Stimulated activated CD8-positive, alpha-beta memory T cell treated with anti-CD3 and anti-CD28 coated beads, Interleukin-4, amount 100 ng/mL, for 4 hours (primary cell): ENCODE results near the gene SEL1L.
A peak's percentile ranks its signal among the peaks of the same experiment; 100 is the strongest.
"Not testable (repeated sequence)": the region's sequence is repeated elsewhere in the genome, so short reads cannot be mapped to it uniquely, and the experiment has no call there.

ENCODE experiments used
- DNase-seq, 2 donors: peaks; one replicate each; pipeline ENCODE4 v3.0.0-alpha.2; 2020; ENCODE audit warnings: low read depth in 2 of 2, low spot score in 1 of 2

The SEL1L gene

DNA sequence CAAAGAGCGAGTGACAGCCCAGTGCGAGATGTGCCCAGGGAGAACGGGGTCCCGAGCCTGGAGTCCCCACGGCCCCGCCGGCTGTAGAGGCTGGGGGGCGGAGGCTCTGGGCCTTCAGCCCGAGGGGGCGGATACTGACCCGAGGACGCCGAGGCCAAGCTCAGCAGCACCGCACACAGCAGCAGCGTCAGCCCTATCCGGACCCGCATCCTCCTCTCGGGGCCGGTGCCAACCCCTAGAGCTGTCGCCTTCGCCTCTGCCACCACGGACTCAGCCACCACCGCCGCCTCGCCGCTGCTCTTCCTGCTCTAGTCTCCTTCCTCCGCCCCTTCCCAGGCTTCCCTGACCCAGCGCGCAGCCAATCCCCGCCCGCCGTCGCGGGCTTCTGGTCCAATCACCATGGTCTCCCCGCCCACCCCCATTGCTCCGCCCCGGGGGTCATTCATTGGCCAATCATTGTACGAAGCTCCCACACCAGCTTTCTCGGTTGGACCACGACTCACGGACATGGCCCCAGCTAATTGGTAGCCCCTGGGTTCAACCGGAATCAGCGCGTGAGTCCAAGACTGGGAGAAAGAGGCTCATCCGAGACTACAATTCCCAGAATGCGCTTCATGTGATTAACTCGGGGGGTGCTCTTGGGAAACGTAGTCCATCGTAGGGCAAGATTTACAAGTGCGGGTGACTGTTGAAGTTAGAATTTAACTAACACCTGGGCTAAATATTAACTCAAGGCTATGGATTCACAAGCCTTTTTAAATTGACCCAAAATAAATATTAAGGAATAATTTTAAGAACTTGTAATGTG lies at the start of gene SEL1L:
SEL1L (minus strand) TSS at position 318 of the 808 bp plus-strand sequence; CDS start at position 209, 109 bp downstream.
- DNase-seq = peak; percentile 99

DNA sequence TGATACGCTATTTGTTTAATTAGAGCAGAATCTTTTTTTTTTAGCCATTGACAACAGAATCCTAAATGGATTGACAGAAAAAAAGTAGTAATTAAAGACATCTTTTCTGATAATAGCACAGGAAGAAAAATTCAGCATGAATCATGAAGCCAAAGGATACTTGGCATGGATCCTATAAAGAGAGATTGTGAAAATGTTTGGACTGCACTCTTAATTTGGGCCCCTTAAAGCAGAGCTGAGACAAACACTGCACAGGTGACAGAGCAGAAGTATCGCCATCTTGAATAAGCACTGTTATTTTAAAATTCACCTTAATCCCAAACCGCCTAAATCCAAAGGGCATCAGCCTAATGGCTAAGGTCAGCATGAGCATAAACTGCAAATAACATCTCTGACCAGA lies 48.8 kb upstream of the SEL1L start:
- DNase-seq = no peak

DNA sequence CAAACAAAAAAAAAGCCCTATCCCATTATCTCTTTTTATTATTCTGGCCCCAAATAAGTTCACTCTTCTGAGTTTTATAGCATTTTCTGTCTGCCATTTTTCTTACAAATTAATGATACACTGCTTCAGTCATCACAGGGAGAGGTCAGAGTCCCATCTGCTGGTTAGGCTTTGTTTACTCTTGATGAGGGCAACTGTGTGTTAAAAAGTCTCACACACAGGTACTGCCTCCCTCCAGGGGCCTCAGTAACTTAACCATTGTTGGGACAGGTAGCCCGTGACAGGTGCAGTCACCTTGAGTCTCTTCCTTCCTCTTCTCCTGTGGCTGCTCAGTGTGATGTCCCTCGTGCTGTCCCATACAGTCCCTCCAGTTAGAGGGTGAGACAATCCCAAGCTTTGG lies 45.5 kb upstream of the SEL1L start:
- DNase-seq = no peak

DNA sequence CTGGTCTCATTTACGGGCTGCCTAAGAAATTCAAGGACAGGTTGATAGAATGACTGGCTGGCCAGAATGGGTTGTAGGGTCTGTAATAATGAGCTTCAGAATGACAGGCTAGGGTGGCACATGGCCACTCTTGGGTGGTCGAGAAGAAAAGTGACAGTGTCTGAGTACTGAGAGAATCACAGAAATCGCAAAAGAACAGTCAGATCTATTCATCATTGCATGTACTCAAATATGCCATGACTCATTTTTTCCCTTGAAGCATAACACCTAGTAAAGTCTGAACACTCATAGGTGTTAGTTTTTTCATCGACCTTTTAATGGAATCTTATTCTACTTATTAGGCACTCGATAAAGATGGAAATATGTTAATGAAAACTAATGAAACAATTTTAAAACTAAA lies 37.8 kb upstream of the SEL1L start:
- DNase-seq = no peak

DNA sequence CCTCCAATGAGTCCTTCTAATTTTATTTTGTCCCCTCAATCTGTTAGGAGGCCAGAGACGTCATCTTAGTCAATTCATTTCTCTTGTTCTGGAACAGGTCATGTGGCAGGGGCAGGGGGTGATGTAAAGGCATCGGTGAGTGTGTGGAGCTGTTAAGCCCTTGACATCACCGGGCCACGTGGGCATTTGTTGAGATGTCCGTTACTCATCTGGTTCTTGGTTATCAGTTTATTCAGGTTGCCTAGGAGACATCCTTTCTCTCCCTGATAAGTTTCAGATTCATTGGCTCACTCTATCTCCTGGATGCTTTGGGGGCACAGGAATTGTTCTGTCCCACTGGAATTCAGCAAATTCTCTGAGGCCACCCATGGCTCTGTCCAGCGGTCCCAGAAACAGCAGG lies 33.6 kb upstream of the SEL1L start:
- no peak for DNase-seq

DNA sequence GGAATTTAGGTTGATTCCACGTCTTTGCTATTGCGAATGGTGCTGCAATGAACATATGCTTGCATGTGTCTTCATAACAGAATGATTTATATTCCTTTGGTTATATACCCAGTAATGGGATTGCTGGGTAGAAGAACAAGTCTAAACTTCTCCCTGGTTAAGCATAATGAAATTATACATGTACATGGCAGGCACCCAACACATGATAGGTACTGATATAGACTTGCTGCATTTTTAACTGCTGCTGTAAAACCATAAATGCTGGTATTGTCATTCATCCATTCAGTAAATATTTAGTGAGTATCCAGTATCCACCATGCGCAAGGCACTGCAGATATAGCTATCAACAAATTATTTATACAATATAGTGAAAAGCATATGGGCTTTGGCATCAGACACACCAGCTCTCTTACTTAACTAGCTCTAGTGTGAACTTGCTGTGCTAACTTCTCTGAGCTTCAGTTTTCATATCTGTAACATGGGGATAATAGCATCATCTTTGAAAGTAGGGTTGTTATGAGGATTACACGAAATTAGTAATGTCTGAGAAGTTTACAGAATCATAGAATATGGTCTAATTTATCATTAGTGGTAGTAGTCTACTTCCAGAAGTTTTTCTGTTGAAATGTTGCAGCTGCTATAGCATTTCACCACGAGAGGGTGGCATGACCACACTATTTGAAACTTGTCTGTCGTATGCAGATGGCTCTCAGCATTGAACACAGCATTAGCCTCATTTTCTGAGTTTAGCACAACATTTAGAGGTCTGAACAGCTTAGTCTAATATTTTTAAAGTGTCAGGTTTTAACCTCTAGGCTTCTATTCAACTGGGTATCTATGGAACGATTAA lies 32.0 kb upstream of the SEL1L start:
- DNase-seq = no peak

DNA sequence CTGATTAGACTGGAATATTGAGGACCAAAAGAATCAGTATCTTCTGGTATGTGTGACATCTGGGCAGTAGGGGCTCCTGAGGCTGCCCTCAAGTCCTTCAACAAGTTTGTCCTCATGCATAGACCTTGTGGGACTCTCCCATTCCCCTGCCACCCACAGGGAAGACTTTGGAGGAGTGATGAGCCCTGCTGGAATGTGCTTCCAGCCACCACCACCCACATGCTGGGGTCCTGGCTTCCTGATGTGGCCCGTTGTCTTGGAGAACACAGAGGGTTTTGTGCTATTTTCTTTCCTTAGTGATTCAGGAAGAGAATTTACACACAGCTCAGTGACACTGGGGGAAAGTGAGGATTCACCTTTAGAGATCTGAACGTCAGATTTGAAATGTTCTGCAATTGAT lies 29.2 kb upstream of the SEL1L start:
- DNase-seq = no peak

DNA sequence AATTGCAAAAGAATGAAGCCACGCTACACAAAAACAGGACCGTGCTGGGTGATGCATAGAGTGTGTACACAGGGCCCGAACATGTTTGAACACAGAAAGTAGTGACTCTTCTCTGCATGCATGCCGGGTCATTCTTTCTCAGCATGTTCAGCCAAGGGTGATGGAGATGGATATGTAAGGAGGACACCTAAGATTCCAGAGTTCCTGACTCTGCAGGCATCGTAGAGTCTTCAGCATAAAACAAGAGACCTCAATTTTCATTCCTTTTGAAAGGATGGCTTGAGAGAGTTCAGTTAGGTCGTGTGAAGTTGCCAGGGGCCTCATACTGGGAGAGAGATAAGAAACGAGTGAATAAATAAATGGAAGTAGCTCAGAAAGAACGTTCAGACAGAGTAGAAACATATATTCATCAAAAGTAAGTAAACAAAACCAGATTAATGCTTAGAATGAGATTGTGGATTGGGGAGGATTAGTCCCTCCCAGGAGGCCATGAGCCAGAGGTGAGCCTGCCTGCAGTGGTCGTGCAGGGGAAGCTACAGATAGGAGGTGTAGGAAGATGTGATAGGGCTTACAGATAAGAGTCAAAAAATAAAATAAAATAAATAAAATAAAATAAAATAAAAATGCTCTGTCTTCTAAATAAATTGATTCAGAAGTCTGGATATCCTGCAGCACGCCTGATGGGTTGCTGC lies 27.6 kb upstream of the SEL1L start:
- no peak for DNase-seq

DNA sequence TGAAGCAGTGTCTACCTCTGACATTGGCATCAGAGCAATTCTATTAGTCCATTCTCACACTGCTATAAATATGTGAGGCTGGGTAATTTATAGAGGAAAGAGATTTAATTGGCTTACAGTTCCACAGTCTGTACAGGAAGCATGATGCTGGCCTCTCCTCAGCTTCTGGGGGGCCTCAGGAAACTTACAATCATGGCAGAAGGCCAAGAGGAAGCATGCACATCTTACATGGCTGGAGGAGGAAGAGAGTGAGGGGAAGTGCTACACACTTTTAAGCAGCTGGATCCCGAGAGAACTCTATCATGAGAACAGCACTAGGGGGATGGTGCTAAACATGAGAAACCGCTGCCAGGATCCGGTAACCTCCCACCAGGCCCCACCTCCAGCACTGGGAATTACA lies 25.7 kb upstream of the SEL1L start:
- DNase-seq = no peak

DNA sequence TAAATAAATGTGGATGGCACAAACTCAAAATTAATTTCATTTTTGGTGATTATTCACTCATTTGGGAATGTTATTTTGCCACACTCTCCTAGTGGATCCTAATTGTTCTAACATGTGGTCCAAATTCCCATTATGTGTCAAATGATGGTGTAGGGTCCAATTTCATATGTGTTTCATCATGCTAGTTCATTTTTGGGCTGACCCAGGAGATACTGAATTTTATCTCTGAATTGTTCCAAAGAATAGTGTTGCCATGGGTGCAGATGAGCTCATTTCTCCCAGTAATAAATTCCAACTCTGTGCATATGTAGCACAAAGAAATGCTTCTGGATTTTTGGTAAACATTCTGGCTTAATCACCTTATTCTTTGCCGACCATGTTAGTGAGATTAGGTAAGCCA lies 23.5 kb upstream of the SEL1L start:
- no peak for DNase-seq

DNA sequence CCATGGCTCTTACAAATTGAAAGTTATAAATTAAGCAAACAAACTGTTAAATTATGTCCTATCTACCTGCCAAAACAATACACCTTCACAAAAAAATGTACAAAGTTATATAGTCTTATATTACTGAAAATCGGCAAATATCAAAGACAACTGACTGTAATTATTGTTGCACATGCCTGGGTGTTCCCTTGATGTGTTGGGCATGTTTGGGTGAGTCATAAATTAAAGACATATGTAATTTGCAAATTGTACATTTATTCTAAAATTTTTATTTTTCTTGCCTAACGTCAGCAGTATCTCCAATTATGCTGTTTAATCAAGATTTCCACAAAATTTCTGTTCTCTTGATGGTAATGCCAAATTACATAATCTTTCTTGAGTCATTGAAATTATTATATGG lies 22.0 kb upstream of the SEL1L start:
- DNase-seq = no peak

DNA sequence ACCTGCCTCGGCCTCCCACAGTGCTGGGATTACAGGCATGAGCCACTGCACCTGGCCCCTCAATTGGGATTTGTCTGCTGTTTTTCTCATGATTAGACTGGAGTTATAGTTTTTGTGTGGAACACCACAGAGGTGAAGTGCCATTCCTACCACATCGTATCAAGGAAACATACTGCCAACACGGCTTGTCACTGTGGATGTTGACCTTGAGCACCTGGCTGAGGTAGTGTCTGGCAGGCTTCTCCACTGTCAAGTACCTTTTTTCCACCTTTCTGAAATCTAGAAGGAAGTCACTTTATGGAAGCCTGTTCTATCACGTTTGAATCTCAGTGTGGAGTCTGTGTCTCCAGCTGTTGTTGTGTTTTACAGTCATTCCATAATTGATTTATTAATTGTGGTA lies 21.4 kb upstream of the SEL1L start:
- no peak for DNase-seq

DNA sequence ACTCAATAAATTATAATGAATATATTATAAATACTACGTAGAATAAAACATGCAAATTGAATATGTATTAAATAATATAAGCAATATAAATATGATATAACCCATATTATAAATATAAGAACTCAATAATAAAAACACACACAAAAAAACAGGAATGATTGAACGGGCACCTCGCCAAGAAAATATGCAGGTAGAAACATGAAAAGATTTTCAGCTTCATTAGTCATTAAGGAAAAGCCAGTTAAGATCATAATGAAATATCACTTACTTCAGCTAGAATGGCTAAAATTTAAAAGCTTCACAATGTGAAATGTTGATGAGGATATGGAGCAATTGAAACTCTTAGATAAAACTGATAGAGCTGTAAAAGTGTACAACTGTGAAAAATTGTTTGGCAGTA lies 17.8 kb upstream of the SEL1L start:
- DNase-seq = no peak

DNA sequence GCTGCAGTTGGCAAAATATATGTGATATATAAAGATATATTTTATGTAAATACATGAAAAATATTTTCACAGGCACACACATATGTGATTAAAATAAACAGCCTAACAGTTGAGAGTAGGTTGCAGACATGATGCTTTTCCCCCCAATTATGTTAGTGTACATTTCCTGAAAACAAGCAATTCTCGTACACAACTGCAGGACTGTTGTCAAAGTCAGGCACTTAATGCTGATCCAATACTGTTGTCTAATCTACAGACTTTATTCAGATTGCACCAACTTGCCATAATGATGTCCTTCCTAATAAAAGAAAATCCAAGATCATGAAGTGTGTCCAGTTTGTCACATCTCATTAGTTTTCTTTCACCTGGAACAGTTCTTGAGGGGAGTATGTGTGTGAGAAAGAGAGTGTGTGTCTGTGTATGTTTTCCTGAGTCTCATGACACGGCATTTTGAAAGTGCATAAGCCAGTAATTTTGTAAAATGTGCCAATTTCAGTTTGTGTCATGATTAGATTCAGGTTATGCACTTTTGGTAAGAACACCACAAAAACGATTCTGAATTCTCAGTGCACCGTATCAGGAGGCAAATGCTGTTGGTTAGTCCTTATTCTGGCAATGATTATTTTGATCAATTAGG lies 16.5 kb upstream of the SEL1L start:
- no peak for DNase-seq

DNA sequence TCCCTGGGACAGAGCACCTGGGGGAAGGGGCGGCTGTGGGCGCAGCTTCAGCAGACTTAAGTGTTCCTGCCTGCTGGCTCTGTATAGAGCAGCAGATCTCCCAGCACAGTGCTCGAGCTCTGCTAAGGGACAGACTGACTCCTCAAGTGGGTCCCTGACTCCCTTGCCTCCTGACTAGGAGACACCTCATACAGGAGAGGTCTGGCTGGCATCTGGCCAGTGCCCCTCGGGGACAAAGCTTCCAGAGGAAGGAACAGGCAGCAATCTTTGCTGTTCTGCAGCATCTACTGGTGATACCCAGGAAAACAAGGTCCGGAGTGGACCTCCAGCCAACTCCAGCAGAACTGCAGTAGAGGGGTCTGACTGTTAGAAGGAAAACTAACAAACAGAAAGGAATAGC lies 7.6 kb upstream of the SEL1L start:
- DNase-seq = not testable (repeated sequence)

DNA sequence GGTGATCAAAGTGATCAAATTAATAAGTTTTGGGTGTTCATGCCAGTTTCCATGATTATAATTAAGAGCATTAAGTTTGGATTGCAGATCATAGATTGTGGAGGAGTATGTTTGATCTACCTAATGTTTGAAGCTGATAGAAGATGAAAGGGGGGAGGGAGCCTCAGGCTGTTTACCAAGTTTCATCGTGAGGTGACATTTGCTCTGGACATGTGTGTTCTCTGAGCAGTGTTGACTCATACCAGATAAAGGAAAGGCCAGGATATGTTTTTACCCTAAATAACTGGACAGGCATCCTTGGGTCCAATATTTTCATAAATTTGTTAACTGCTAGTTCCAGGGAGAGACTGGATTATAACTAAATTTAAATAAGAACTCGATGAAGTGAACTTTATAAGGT lies 3.5 kb upstream of the SEL1L start:
- no peak for DNase-seq

DNA sequence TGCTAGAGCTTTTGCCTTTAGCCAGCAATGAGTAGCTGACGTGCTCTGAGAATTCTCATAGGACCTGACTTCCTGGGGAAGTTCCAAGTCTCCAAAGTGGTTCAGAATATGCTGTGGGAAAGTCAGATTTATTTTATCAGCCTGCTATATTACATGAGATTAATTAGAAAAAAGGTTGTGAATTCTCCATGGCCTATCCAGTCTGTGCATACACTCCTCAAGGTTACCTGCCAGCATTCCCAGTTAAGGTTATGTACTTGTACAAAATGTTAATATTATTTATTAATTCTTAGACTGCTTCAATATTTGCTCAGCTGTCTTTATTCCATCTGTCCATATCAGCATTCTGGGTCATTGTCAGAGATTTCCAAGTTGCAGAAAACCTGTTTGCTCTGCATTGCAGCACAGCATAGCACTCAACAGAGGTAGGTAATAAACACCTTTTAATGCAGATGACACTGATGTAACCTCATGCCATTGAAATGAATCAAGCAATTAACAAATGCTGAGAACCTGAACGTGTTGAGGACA lies 2.7 kb upstream of the SEL1L start:
- DNase-seq = no peak

DNA sequence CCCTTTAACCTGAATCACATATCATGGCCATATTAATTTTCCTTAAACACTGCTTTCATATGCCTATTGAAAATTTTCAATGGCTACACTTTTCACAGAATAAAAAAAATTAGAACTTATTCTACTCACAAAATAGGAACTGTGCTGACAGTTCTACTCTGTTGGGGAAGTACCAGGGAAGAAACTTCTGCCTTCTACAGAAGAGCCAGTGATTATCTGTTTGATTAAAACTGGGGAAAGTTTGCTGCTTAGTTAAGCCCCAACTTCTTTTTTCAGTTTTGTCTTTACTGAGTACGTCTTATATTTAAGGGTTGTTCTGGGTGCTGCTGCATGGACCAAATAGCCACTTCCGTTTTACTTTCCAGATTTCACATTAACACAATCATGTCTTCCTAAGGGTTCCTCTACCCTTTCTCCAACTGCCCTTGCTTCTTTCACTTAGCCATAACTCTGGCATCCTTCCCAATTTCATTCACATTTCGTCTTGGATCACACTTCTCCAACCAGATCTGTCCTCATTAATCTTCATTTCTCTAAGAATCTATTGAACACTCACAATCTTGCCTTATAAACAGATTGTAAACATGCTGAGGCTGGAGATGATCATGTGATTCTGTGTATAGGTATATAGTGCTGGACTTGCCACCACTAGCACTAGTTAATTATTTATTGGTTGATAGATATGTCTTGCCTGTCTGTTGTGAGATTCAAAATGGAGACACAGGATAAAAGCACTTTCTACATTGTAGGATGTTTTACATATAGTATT lies 1.9 kb upstream of the SEL1L start:
- no peak for DNase-seq

DNA sequence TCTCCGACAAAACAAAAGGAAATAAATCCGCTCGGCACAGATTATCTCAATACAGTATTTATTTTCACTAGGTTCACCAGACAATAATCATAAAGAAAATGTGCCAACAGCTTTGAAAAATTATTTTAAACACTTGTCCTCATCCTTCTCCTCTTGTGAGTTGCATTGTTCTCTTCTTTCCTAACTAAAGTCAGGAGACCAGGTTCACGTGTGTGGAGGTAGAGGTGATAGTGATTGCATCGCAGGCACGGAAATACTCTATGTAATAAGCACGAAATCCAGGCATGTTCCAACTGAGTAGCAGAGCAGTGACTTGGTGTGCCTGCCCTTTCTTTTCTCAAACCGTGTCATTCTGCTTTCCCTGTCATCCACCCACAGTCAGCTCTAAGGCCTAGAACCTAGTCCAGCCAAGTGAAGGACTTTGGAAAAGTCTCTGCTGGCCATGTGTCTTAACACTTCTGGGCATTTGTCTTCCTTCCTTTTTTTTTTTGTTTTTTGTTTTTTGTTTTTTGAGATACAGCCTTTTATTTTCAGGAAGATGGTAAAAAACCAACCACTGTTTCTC lies 939 bp upstream of the SEL1L start:
- DNase-seq = no peak

DNA sequence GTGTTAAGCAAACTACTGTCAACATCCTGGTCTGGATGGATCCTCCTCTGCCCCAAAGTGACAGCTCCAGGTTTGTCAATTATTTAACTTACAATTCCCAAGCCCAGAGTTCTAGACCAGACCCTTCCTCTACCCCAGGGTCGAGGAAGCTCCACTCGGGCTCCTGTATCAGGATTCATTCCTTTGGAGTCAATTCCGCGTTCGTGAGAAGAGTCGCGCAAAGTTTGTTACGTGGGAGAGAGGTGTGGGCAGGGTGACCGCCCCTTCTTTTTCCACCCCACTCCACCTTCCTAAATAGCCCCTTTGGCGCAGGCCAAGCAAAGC lies 479 bp downstream of the SEL1L start:
- DNase-seq = peak in 1 of 2 donors; percentile 1
